Thyroid gland (tissue), 4 donors: ENCODE data around the gene TMEM98. TPM values are rescaled to one million over a fixed set of nuclear protein-coding genes. Genes with fewer than 3 reads are reported as not detected.
"Not testable (repeated sequence)": the region's sequence is repeated elsewhere in the genome, so short reads cannot be mapped to it uniquely, and the experiment has no call there.

Experiments
- DNase-seq, 2 donors: peaks; one replicate each; pipeline ENCODE4 v3.0.0-alpha.2; 2019
- H3K27ac ChIP-seq, 3 donors: fragments of 200-600 bp; sonication (generic); 1 replicate in 2 of 3; 2 replicates in 1 of 3; pipeline ENCODE4 v1.5.1; 2016 to 2019; ENCODE audit warnings: mild to moderate bottlenecking in 1 of 3, moderate library complexity in 1 of 3
- H3K27me3 ChIP-seq: fragments of 200-600 bp; sonication (generic); one replicate; pipeline ENCODE4 v1.5.1; 2019
- H3K36me3 ChIP-seq, 2 donors: fragments of 200-600 bp; sonication (generic); one replicate each; pipeline ENCODE4 v1.5.1; 2016 to 2019
- H3K4me1 ChIP-seq, 2 donors: fragments of 200-600 bp; sonication (generic); one replicate each; pipeline ENCODE4 v1.5.1; 2017 to 2019
- H3K4me3 ChIP-seq, 3 donors: fragments of 200-600 bp; sonication (generic); replicated peaks in 1 of 3; 1 replicate in 2 of 3; 2 replicates in 1 of 3; pipeline ENCODE4 v1.5.1; 2016; ENCODE audit warnings: mild to moderate bottlenecking in 1 of 3
- H3K9me3 ChIP-seq: fragments of 200-600 bp; sonication (generic); one replicate; pipeline ENCODE4 v1.5.1; 2017
- CTCF ChIP-seq, 6 experiments: fragments of 200-600 bp in 3 of 6; fragments of 450-650 bp in 3 of 6; sonication (generic) in 3 of 6; IDR thresholded peaks; one replicate each; pipeline ENCODE4 v1.5.1; 2016 to 2019; ENCODE audit warnings: antibody characterized with exemption in 6 of 6, mild to moderate bottlenecking in 2 of 6, inconsistent platforms in 1 of 6, moderate library complexity in 1 of 6
- POLR2A ChIP-seq, 2 donors: fragments of 450-650 bp; IDR thresholded peaks; one replicate each; pipeline ENCODE4 v1.6.1; 2017; ENCODE audit warnings: antibody characterized with exemption in 2 of 2, mild to moderate bottlenecking in 2 of 2, moderate library complexity in 1 of 2
- WGBS, 2 donors: methylation state at CpG; one replicate each; pipeline ENCODE4 v1.1.5; 2017; 5-methylcytosine and 5-hydroxymethylcytosine counted together
- intact Hi-C: fragments of 100-400 bp; cut with DNase I; formaldehyde crosslinking; loops from one replicate; pipeline ENCODE4 v1.15.1; 2023
- total RNA-seq, 4 donors: library from RNA; depleted of rRNA; stranded (reverse); fragments of >200 nt; gene quantifications; one replicate each; pipeline ENCODE4 v1.2.3, GENCODE V29; 2016

Gene TMEM98
- total RNA-seq, 4 donors from 2014 or later, result 57.0 to 121 (median 74.8) TPM

DNA sequence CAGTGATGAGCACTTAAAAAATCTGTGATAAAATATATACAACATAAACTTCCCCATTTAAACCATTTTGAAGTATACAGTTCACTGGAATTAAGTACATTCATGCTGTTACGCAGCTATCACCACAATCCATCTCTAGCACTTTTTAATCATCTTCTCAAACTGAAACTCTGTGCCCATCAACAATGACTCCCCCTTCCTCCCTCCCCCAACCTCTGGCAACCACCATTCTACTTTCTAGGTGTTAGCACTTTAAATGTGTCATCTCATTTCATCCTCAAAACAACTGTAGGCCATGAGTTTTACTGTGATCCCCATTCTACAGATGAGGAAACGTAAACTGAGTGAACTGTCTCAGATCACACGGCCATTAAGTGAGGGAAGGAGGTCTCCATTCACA lies 13.8 kb upstream of the TMEM98 start:
- no peaks in the 10 kb centered on the region for H3K9me3 ChIP-seq
- no peaks in the 10 kb centered on the region for H3K36me3 ChIP-seq
- no peak for TF ChIP-seq POLR2A (IDR thresholded peaks at IDR 0.05)
- no peak for TF ChIP-seq CTCF (IDR thresholded peaks at IDR 0.05)
- H3K27me3 ChIP-seq, result no peaks in the 10 kb centered on the region
- DNase-seq, result no peak
- WGBS, 2 donors, result 86 to 91% methylated on average over 3 of the region's 3 CpGs
- no peak overlapping the region for H3K27ac ChIP-seq
- H3K4me3 ChIP-seq, result no peak overlapping the region
- intact Hi-C loops, result no loop called here
- H3K4me1 ChIP-seq, result peaks cover 9 to 11% of the 10 kb centered on the region in 2 donors

- Histone ChIP-seq H3K36me3 (no peaks in the 10 kb centered on the region), H3K4me3 (no peak overlapping the region), H3K27me3 (no peaks in the 10 kb centered on the region), H3K4me1 (peaks cover 6 to 8% of the 10 kb centered on the region in 2 donors), H3K27ac (no peak overlapping the region), H3K9me3 (no peaks in the 10 kb centered on the region)
- TF ChIP-seq POLR2A (IDR thresholded peaks at IDR 0.05) (no peak), CTCF (IDR thresholded peaks at IDR 0.05) (no peak)
- 75 to 80% methylated on average over 2 of the region's 2 CpGs for whole genome bisulfite sequencing, 2 donors
- no peak for DNase-seq
- intact Hi-C loops, result no loop called here
These were observed 12.7 kb upstream of the TMEM98 start for GRCh38 chr17:32915245-32915644.

GRCh38 chr17:32916134-32916533 lies 11.8 kb upstream of the TMEM98 start:
- H3K27ac ChIP-seq, result no peak overlapping the region
- no peaks in the 10 kb centered on the region for H3K27me3 ChIP-seq
- no peak for DNase-seq
- no peak for TF ChIP-seq POLR2A (IDR thresholded peaks at IDR 0.05)
- no peak for TF ChIP-seq CTCF (IDR thresholded peaks at IDR 0.05)
- WGBS, 2 donors, result 65 to 81% methylated on average over 3 of the region's 3 CpGs
- no peak overlapping the region for H3K4me3 ChIP-seq
- no peaks in the 10 kb centered on the region for H3K9me3 ChIP-seq
- H3K4me1 ChIP-seq, result peaks cover 5 to 6% of the 10 kb centered on the region in 2 donors
- intact Hi-C loops, result no loop called here
- no peaks in the 10 kb centered on the region for H3K36me3 ChIP-seq

GRCh38 chr17:32917081-32917480 lies 10.9 kb upstream of the TMEM98 start:
- DNase-seq, result no peak
- TF ChIP-seq POLR2A (IDR thresholded peaks at IDR 0.05) (no peak), CTCF (IDR thresholded peaks at IDR 0.05) (no peak)
- Histone ChIP-seq H3K27ac (no peak overlapping the region), H3K4me1 (peaks cover under 1 to 1% of the 10 kb centered on the region in 2 donors), H3K36me3 (no peaks in the 10 kb centered on the region), H3K9me3 (no peaks in the 10 kb centered on the region), H3K27me3 (no peaks in the 10 kb centered on the region), H3K4me3 (no peak overlapping the region)
- intact Hi-C loops, result no loop called here

GRCh38 chr17:32917842-32918241 lies 10.1 kb upstream of the TMEM98 start:
- no peaks in the 10 kb centered on the region for H3K27me3 ChIP-seq
- TF ChIP-seq CTCF (IDR thresholded peaks at IDR 0.05) (no peak), POLR2A (IDR thresholded peaks at IDR 0.05) (no peak)
- no peak for DNase-seq
- no peaks in the 10 kb centered on the region for H3K36me3 ChIP-seq
- H3K27ac ChIP-seq, result no peak overlapping the region
- H3K4me1 ChIP-seq, result no peaks in the 10 kb centered on the region
- H3K9me3 ChIP-seq, result no peaks in the 10 kb centered on the region
- no peak overlapping the region for H3K4me3 ChIP-seq
- intact Hi-C loops, result no loop called here
- WGBS, 2 donors, result 74 to 80% methylated on average over 5 of the region's 5 CpGs

GRCh38 chr17:32919876-32920275 lies 8.1 kb upstream of the TMEM98 start:
- H3K4me1 ChIP-seq, H3K27me3 ChIP-seq, H3K27ac ChIP-seq, H3K4me3 ChIP-seq, intact Hi-C loops, H3K36me3 ChIP-seq, H3K9me3 ChIP-seq, DNase-seq: not testable (repeated sequence)
- WGBS, 2 donors, result 91 to 93% methylated on average over 4 of the region's 4 CpGs
